Uterus (tissue), 2 donors: ENCODE data around the gene BRDT.

ENCODE experiments used
- POLR2A ChIP-seq, 2 donors: fragments of 450-650 bp; IDR thresholded peaks; one replicate each; pipeline ENCODE4 v1.6.1; 2016; ENCODE audit warnings: antibody characterized with exemption in 2 of 2, mild to moderate bottlenecking in 1 of 2, moderate library complexity in 1 of 2
- TF ChIP-seq, protein P1 (sequence below), 4 experiments: fragments of 200-600 bp in 2 of 4; fragments of 450-650 bp in 2 of 4; sonication (generic) in 2 of 4; IDR thresholded peaks; one replicate each; pipeline ENCODE4 v1.5.1; 2016 to 2019; ENCODE audit warnings: antibody characterized with exemption in 4 of 4, mild to moderate bottlenecking in 2 of 4, moderate library complexity in 1 of 4

- no peak for TF ChIP-seq POLR2A (IDR thresholded peaks at IDR 0.05)
- TF ChIP-seq, protein P1, sequence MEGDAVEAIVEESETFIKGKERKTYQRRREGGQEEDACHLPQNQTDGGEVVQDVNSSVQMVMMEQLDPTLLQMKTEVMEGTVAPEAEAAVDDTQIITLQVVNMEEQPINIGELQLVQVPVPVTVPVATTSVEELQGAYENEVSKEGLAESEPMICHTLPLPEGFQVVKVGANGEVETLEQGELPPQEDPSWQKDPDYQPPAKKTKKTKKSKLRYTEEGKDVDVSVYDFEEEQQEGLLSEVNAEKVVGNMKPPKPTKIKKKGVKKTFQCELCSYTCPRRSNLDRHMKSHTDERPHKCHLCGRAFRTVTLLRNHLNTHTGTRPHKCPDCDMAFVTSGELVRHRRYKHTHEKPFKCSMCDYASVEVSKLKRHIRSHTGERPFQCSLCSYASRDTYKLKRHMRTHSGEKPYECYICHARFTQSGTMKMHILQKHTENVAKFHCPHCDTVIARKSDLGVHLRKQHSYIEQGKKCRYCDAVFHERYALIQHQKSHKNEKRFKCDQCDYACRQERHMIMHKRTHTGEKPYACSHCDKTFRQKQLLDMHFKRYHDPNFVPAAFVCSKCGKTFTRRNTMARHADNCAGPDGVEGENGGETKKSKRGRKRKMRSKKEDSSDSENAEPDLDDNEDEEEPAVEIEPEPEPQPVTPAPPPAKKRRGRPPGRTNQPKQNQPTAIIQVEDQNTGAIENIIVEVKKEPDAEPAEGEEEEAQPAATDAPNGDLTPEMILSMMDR (IDR thresholded peaks at IDR 0.05) = no peak
Observed at GRCh38 chr1:91948501-91949355, 473 bp upstream of the BRDT start.
